IMR-90 (cell line): ENCODE data around the gene ACTA2. TPM values are rescaled to one million over a fixed set of nuclear protein-coding genes. Genes with fewer than 3 reads are reported as not detected.
A peak's percentile ranks its signal among the peaks of the same experiment; 100 is the strongest.

Source experiments
- ATAC-seq: fragments of 200-7000 bp; cut with Tn5 transposase; 2 replicates; pipeline ENCODE4 v1.9.1; 2020; ENCODE audit warnings: low read depth, mild to moderate bottlenecking, moderate library complexity
- BruUV-seq: library from RNA; stranded (reverse); fragments of 400-500 nt; replicated peaks from 2 replicates; lab custom pipeline; 2021; lab: Mats Ljungman, UMichigan
- CTCF ChIA-PET: fragments of 300-600 bp; formaldehyde crosslinking; extraction: SDS; loops from one replicate; lab custom pipeline; 2021; ENCODE audit warnings: antibody characterized with exemption; lab: Yijun Ruan, JAX
- POLR2A ChIA-PET: fragments of 300-600 bp; sonication (Branson Sonifier 250); formaldehyde crosslinking; loops from one replicate; lab custom pipeline; 2022; ENCODE audit warnings: antibody characterized with exemption; ENCODE audit not compliant: unreplicated experiment; lab: Charles Lee
- DNase-seq: peaks from one replicate; pipeline ENCODE4 v3.0.0; 2013
- H2AFZ ChIP-seq: replicated peaks from 2 replicates; pipeline ENCODE3; 2013; ENCODE audit warnings: low read length, mild to moderate bottlenecking; ENCODE audit not compliant: poor library complexity
- H2AK5ac ChIP-seq: 2 replicates; pipeline ENCODE4 v1.6.1; 2013; ENCODE audit warnings: low read depth, low read length, inconsistent platforms
- H2AK9ac ChIP-seq: replicated peaks from 2 replicates; pipeline ENCODE3; 2013; ENCODE audit warnings: mild to moderate bottlenecking, low read depth, low read length, moderate library complexity; ENCODE audit not compliant: poor library complexity
- H2BK120ac ChIP-seq: 2 replicates; pipeline ENCODE4 v1.6.1; 2013; ENCODE audit warnings: low read depth, low read length, inconsistent platforms
- H2BK15ac ChIP-seq: 3 replicates; pipeline ENCODE4 v1.6.1; 2013; ENCODE audit warnings: low read depth, low read length, inconsistent platforms
- H2BK20ac ChIP-seq: 2 replicates; pipeline ENCODE4 v1.6.1; 2013; ENCODE audit warnings: low read depth, mild to moderate bottlenecking, inconsistent platforms, low read length, moderate library complexity
- H2BK5ac ChIP-seq: 2 replicates; pipeline ENCODE4 v1.6.1; 2013; ENCODE audit warnings: mild to moderate bottlenecking, low read depth, low read length, inconsistent platforms; ENCODE audit not compliant: poor library complexity, severe bottlenecking
- H3K14ac ChIP-seq: replicated peaks from 2 replicates; pipeline ENCODE4 v1.6.1; 2013; ENCODE audit warnings: low read depth, low read length, inconsistent platforms
- H3K18ac ChIP-seq: 2 replicates; pipeline ENCODE4 v1.6.1; 2013; ENCODE audit warnings: low read depth, low read length, control low read depth
- H3K23ac ChIP-seq: 2 replicates; pipeline ENCODE4 v1.6.1; 2013; ENCODE audit warnings: low read depth, low read length, inconsistent platforms
- H3K27ac ChIP-seq: 2 replicates; pipeline ENCODE4 v1.5.1; 2013; ENCODE audit warnings: mild to moderate bottlenecking, control low read depth, low read length; ENCODE audit not compliant: insufficient read depth
- H3K27me3 ChIP-seq: 2 replicates; pipeline ENCODE4 v1.6.1; 2013; ENCODE audit warnings: low read length; ENCODE audit not compliant: control insufficient read depth, insufficient read depth
- H3K36me3 ChIP-seq: 2 replicates; pipeline ENCODE4 v1.6.1; 2013; ENCODE audit warnings: low read length, mixed read lengths; ENCODE audit not compliant: control insufficient read depth, insufficient read depth
- H3K4ac ChIP-seq: 2 replicates; pipeline ENCODE4 v1.6.1; 2013; ENCODE audit warnings: low read depth, low read length, inconsistent platforms
- H3K4me1 ChIP-seq: 2 replicates; pipeline ENCODE4 v1.6.1; 2013; ENCODE audit warnings: low read length, mixed read lengths; ENCODE audit not compliant: control insufficient read depth, insufficient read depth
- H3K4me2 ChIP-seq: 2 replicates; pipeline ENCODE4 v1.6.1; 2013; ENCODE audit warnings: low read depth, mild to moderate bottlenecking, control low read depth, low read length, moderate library complexity
- H3K4me3 ChIP-seq: 2 replicates; pipeline ENCODE4 v1.5.1; 2013; ENCODE audit warnings: low read depth, mild to moderate bottlenecking, control low read depth, low read length, moderate library complexity; ENCODE audit not compliant: insufficient read depth
- H3K56ac ChIP-seq: 2 replicates; pipeline ENCODE4 v1.6.1; 2013; ENCODE audit warnings: low read length, inconsistent platforms; ENCODE audit not compliant: insufficient read depth; ENCODE audit errors: extremely low read depth
- H3K79me1 ChIP-seq, 2 experiments: 2 replicates each; pipeline ENCODE4 v1.6.1; 2013; ENCODE audit warnings: low read length in 2 of 2, inconsistent platforms in 1 of 2, low read depth in 1 of 2
- H3K9ac ChIP-seq: 2 replicates; pipeline ENCODE4 v1.6.1; 2013; ENCODE audit warnings: low read depth, low read length, control low read depth
- H3K9me1 ChIP-seq: 2 replicates; pipeline ENCODE4 v1.6.1; 2013; ENCODE audit warnings: low read length, inconsistent platforms; ENCODE audit not compliant: insufficient read depth
- H3K9me3 ChIP-seq: 2 replicates; pipeline ENCODE4 v1.6.1; 2013; ENCODE audit warnings: low read length; ENCODE audit not compliant: control insufficient read depth, insufficient read depth
- H4K20me1 ChIP-seq: 2 replicates; pipeline ENCODE4 v1.6.1; 2013; ENCODE audit warnings: low read length, inconsistent platforms; ENCODE audit not compliant: insufficient read depth
- H4K5ac ChIP-seq: 2 replicates; pipeline ENCODE4 v1.6.1; 2013; ENCODE audit warnings: mild to moderate bottlenecking, low read depth, low read length, control low read depth
- H4K8ac ChIP-seq, 2 experiments: 2 replicates each; pipeline ENCODE4 v1.6.1; 2013; ENCODE audit warnings: low read depth in 2 of 2, low read length in 2 of 2, control low read depth in 1 of 2, inconsistent platforms in 1 of 2
- H4K91ac ChIP-seq: 2 replicates; pipeline ENCODE4 v1.6.1; 2013; ENCODE audit warnings: low read depth, low read length, inconsistent platforms; ENCODE audit not compliant: insufficient read depth
- BHLHE40 ChIP-seq: fragments of 150-350 bp; IDR thresholded peaks from 2 replicates; pipeline ENCODE4 v1.6.1; 2016; ENCODE audit warnings: mild to moderate bottlenecking, low read depth, low read length
- CEBPB ChIP-seq: IDR thresholded peaks from 2 replicates; pipeline ENCODE4 v1.6.1; 2012; ENCODE audit warnings: low read depth, low read length, improper control_type of control experiment
- FOS ChIP-seq: fragments of 150-350 bp; IDR thresholded peaks from 2 replicates; pipeline ENCODE4 v1.6.1; 2016; ENCODE audit warnings: low read depth, low read length
- MAFK ChIP-seq: IDR thresholded peaks from 2 replicates; pipeline ENCODE4 v1.6.1; 2012; ENCODE audit warnings: low read depth, low read length, improper control_type of control experiment
- MAZ ChIP-seq: IDR thresholded peaks from 2 replicates; pipeline ENCODE4 v1.6.1; 2012; ENCODE audit warnings: low read depth, mild to moderate bottlenecking, low read length, improper control_type of control experiment, moderate library complexity, borderline replicate concordance
- MXI1 ChIP-seq: IDR thresholded peaks from 2 replicates; pipeline ENCODE4 v1.6.1; 2012; ENCODE audit warnings: low read depth, mild to moderate bottlenecking, low read length, moderate library complexity, borderline replicate concordance
- NFE2L2 ChIP-seq: fragments of 150-350 bp; IDR thresholded peaks from 2 replicates; pipeline ENCODE4 v1.6.1; 2016; ENCODE audit warnings: low read depth, mild to moderate bottlenecking, low read length
- RAD21 ChIP-seq: IDR thresholded peaks from 2 replicates; pipeline ENCODE4 v1.6.1; 2012; ENCODE audit warnings: low read length, improper control_type of control experiment
- RFX5 ChIP-seq: IDR thresholded peaks from 2 replicates; pipeline ENCODE4 v1.8.0; 2012; ENCODE audit warnings: low read depth, mild to moderate bottlenecking, low read length, moderate library complexity
- WGBS, 2 experiments: methylation state at CpG; one replicate each; pipeline versions ENCODE4 v1.1.5 to v1.1.7; 2013; ENCODE audit warnings: missing lambda C conversion rate in 2 of 2; ENCODE audit not compliant: insufficient read length in 1 of 2; ENCODE audit errors: extremely low coverage in 2 of 2; 5-methylcytosine and 5-hydroxymethylcytosine counted together
- dilution Hi-C: fragments of 300-500 bp; cut with HindIII; formaldehyde crosslinking; loops from one replicate; pipeline ENCODE4 v1.14.3; 2018; ENCODE audit warnings: low sequenced_read_pairs; ENCODE audit not compliant: unreplicated experiment
- in situ Hi-C: fragments of 300-500 bp; cut with MboI; formaldehyde crosslinking; loops from 3 replicates; pipeline ENCODE4 v1.14.3; 2019; ENCODE audit warnings: low sequenced_read_pairs, inconsistent platforms, mixed read lengths
- intact Hi-C: fragments of 100-400 bp; cut with micrococcal nuclease; formaldehyde crosslinking; loops from 2 replicates; pipeline ENCODE4 v1.10.0; 2022
- polyA plus RNA-seq, 3 experiments: library from polyadenylated mRNA; depleted of rRNA; stranded (reverse); fragments of >200 nt; gene quantifications; 2 replicates each; pipeline ENCODE4 v1.2.3, GENCODE V29; 2012; ENCODE audit warnings: low replicate concordance in 1 of 3
- total RNA-seq: library from RNA; depleted of rRNA; stranded (reverse); fragments of >200 nt; gene quantifications from 2 replicates; pipeline ENCODE4 v1.2.3, GENCODE V29; 2012

Gene ACTA2
- total and polyA plus RNA-seq, 2 of the 4 experiments (the other 2 are of a cell fraction), result 978 to 1,235 TPM

GRCh38 chr10:88938039-88938438, 14.5 kb downstream of the ACTA2 start:
- H3K23ac ChIP-seq, result peak overlapping the region; percentile 35; the same call in 1 of the 2 replicates
- no peak overlapping the region for H3K4me2 ChIP-seq
- H4K20me1 ChIP-seq, result peaks cover 34% of the 10 kb centered on the region
- intact Hi-C loops, result no loop called here
- in situ Hi-C loops, result loop anchor here (5.0 kb wide), 1 partner anchor 101 kb away; no protein-coding TSS in a partner anchor
- no CpG with 5 or more reads among the region's 3 CpGs for WGBS, 2 experiments
- H3K27me3 ChIP-seq, result no peaks in the 10 kb centered on the region
- no peak overlapping the region for H2BK20ac ChIP-seq
- H4K5ac ChIP-seq, result no peak overlapping the region
- no peak overlapping the region for H3K27ac ChIP-seq
- H2AK9ac ChIP-seq, result no peak overlapping the region
- ChIA-PET POLR2A (no interaction called here), CTCF (interaction anchor here (0.7 to 2.2 kb wide), 3 partner anchors 49 to 102 kb away, joined by 4 to 9 read pairs (median 8); no protein-coding TSS in a partner anchor)
- no peak overlapping the region for H3K9ac ChIP-seq
- DNase-seq (no peak), ATAC-seq (no peak)
- no peaks in the 10 kb centered on the region for H3K9me1 ChIP-seq
- peaks cover 64% of the 10 kb centered on the region for H3K36me3 ChIP-seq
- dilution Hi-C loops, result no loop called here
- H2BK120ac ChIP-seq, result no peak overlapping the region
- no peak overlapping the region for H2BK5ac ChIP-seq
- H3K9me3 ChIP-seq, result no peaks in the 10 kb centered on the region
- H2BK15ac ChIP-seq, result no peak overlapping the region
- no peak overlapping the region for H3K14ac ChIP-seq
- no TSS peak for BruUV-seq
- H2AK5ac ChIP-seq, result no peak overlapping the region
- H3K56ac ChIP-seq, result no peak overlapping the region
- no peak overlapping the region for H3K4me3 ChIP-seq
- H3K4me1 ChIP-seq, result no peaks in the 10 kb centered on the region
- peak overlapping the region in 1 of 2 experiments; percentile 10; a peak in 1 of 4 replicates for H4K8ac ChIP-seq
- peaks cover 13 to 37% of the 10 kb centered on the region in 2 experiments; a peak in 3 of 4 replicates for H3K79me1 ChIP-seq
- no peak for TF ChIP-seq CEBPB
- TF ChIP-seq NFE2L2, result no peak
- TF ChIP-seq RAD21, result no peak
- TF ChIP-seq MAZ, result no peak
- no peak for TF ChIP-seq RFX5
- no peak for TF ChIP-seq FOS
- no peak for TF ChIP-seq MXI1
- no peak for TF ChIP-seq MAFK
- no peak for TF ChIP-seq BHLHE40
- H3K4ac ChIP-seq, result no peak overlapping the region
- H4K91ac ChIP-seq, result no peak overlapping the region
- H2AFZ ChIP-seq, result no peak overlapping the region
- no peak overlapping the region for H3K18ac ChIP-seq
